ACHN (cell line): ENCODE measurements around the gene VSIG10L.
A peak's percentile ranks its signal among the peaks of the same experiment; 100 is the strongest.

Experiments used
- DNase-seq: peaks from one replicate; pipeline ENCODE4 v3.0.0-alpha.2; 2015
- in situ Hi-C: cut with HindIII; loops from 2 replicates; pipeline ENCODE4 v1.10.0; 2017; ENCODE audit warnings: low sequenced_read_pairs, low pct_ligation_motif_present, low pct_unique_long_range_greater_than_20kb

The VSIG10L gene

GRCh38 chr19:51342631-51343569, 961 bp upstream of the VSIG10L start:
- in situ Hi-C loops = no loop called here
- DNase-seq = no peak

GRCh38 chr19:51341066-51341465, 873 bp downstream of the VSIG10L start:
- DNase-seq = no peak
- in situ Hi-C loops = no loop called here

- in situ Hi-C loops = no loop called here
- DNase-seq = peak; percentile 93
Observed at GRCh38 chr19:51339687-51340656, 2.0 kb downstream of the VSIG10L start.

- DNase-seq = no peak
- in situ Hi-C loops = no loop called here
Observed at GRCh38 chr19:51339313-51339686, 2.6 kb downstream of the VSIG10L start.

- peak; percentile 71 for DNase-seq
- in situ Hi-C loops = no loop called here
Observed at GRCh38 chr19:51338563-51339312, 3.2 kb downstream of the VSIG10L start.

GRCh38 chr19:51337861-51338562, 3.9 kb downstream of the VSIG10L start:
- DNase-seq = no peak
- in situ Hi-C loops = no loop called here

GRCh38 chr19:51337141-51337860, 4.6 kb downstream of the VSIG10L start:
- no peak for DNase-seq
- in situ Hi-C loops = no loop called here

GRCh38 chr19:51333836-51334460, 8.0 kb downstream of the VSIG10L start:
- no peak for DNase-seq
- in situ Hi-C loops = no loop called here

- no peak for DNase-seq
- in situ Hi-C loops = no loop called here
Observed at GRCh38 chr19:51331716-51332115, 10.2 kb downstream of the VSIG10L start.

GRCh38 chr19:51331193-51331592, 10.7 kb downstream of the VSIG10L start:
- in situ Hi-C loops = no loop called here
- DNase-seq = no peak

- in situ Hi-C loops = no loop called here
- no peak for DNase-seq
Observed at GRCh38 chr19:51330366-51330765, 11.6 kb downstream of the VSIG10L start.

- in situ Hi-C loops = no loop called here
- DNase-seq = no peak
Observed at GRCh38 chr19:51329411-51329810, 12.5 kb downstream of the VSIG10L start.

- DNase-seq = no peak
- in situ Hi-C loops = no loop called here
Observed at GRCh38 chr19:51327066-51328001, 14.6 kb downstream of the VSIG10L start.

GRCh38 chr19:51326216-51327065, 15.5 kb downstream of the VSIG10L start:
- no peak for DNase-seq
- in situ Hi-C loops = no loop called here
